ENCODE results near the gene RAD9A.

The RAD9A gene

DNA sequence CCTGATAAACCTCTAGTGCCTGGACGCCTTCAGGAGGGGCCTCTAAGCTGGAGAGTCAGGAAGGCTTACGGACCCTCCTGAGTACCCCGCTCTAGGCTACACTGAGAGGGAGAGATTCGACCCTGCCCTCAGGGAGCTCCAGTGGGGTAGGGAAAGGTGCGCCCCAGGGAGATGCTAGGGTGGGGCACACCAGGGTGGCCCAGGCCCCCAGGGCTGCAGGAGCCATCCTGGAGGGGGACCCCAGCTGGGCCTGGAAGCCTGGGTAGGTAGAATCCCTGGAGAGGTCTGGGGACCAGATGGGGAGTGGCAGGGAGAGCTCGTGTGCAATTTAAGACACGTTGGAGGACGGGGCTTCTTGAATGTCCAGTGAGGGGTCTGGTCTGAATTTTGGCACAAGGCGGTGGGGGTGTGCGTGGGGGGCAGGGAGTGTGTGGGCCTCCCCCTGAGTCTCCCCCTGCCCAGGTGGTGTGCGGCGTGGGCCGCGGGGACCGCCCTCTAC is 28.4 kb downstream of the RAD9A start:
- H3K27me3 ChIP-seq (ENCODE audit: insufficient read depth, low read length): no peaks in the 10 kb centered on the region
- peak overlapping the region; percentile 56 for H3K4me3 ChIP-seq (ENCODE audit: low read depth, low read length, poor library complexity, severe bottlenecking)
- H3K27ac ChIP-seq (ENCODE audit: low read depth, low read length, poor library complexity, severe bottlenecking): no peak overlapping the region
- peaks cover 49% of the 10 kb centered on the region for H3K4me1 ChIP-seq (ENCODE audit: insufficient read depth, low read length, severe bottlenecking)
- H3F3A ChIP-seq (ENCODE audit: insufficient read depth, low read length): no peaks in the 10 kb centered on the region
- H4K20me1 ChIP-seq (ENCODE audit: insufficient read depth, low read length): no peaks in the 10 kb centered on the region
- no peaks in the 10 kb centered on the region for H3K36me3 ChIP-seq (ENCODE audit: insufficient read depth, low read length)
- TF ChIP-seq EZH2 (IDR thresholded peaks at IDR 0.05; ENCODE audit: borderline replicate concordance, low read length): no peak
- TF ChIP-seq, protein P1, sequence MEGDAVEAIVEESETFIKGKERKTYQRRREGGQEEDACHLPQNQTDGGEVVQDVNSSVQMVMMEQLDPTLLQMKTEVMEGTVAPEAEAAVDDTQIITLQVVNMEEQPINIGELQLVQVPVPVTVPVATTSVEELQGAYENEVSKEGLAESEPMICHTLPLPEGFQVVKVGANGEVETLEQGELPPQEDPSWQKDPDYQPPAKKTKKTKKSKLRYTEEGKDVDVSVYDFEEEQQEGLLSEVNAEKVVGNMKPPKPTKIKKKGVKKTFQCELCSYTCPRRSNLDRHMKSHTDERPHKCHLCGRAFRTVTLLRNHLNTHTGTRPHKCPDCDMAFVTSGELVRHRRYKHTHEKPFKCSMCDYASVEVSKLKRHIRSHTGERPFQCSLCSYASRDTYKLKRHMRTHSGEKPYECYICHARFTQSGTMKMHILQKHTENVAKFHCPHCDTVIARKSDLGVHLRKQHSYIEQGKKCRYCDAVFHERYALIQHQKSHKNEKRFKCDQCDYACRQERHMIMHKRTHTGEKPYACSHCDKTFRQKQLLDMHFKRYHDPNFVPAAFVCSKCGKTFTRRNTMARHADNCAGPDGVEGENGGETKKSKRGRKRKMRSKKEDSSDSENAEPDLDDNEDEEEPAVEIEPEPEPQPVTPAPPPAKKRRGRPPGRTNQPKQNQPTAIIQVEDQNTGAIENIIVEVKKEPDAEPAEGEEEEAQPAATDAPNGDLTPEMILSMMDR (IDR thresholded peaks at IDR 0.05; ENCODE audit: low read length): no peak
- peak overlapping the region; percentile 73 for H3K4me2 ChIP-seq (ENCODE audit: low read length)
- H3K9ac ChIP-seq (ENCODE audit: low read length): peak overlapping the region; percentile 61; the same call in 1 of the 2 replicates
- H3K79me2 ChIP-seq (ENCODE audit: insufficient read depth, low read length): no peaks in the 10 kb centered on the region
- H3K9me2 ChIP-seq (ENCODE audit: low read depth, low read length): no peaks in the 10 kb centered on the region
- H2AFZ ChIP-seq (ENCODE audit: low read length): no peak overlapping the region
- no peaks in the 10 kb centered on the region for H3K9me3 ChIP-seq (ENCODE audit: low read length)

DNA sequence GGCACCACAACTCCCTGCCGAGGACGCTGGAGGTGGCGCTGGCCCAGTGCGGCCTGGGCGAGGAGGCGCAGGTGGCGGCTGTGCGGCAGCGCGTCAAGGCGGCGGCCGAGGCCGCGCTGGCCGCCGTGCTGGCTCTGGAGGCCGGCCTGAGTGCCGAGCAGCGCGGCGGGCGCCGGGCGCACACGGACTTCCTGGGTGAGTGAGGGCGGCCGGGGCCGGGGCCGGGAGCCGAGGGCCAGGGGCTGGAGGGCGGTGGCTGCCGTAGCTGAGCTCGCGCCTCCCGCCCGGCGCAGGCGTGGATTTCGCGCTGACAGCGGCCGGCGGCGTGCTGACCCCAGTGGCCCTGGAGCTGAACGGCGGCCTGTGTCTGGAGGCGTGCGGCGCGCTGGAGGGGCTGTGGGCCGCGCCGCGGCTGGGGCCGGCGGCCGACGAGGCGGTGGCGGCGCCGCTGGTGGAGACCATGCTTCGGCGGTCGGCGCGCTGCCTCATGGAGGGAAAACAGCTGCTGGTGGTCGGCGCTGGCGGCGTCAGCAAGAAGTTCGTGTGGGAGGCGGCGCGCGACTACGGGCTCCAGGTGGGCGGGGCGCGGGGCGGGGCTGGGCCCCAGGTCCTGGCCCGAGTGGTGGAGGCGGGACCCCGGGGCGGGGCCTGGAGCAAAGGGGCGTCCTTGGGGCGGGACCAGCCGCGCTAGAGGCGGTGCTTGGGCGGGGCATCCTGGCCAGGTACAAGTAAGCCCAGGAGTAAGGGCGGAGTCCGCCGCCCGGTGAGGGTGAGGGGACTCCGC is 29.1 kb downstream of the RAD9A start:
- Histone ChIP-seq H3K9ac (ENCODE audit: low read length) (peak overlapping the region; percentile 61; the same call in 1 of the 2 replicates), H3K4me3 (ENCODE audit: low read depth, low read length, poor library complexity, severe bottlenecking) (peak overlapping the region; percentile 56), H3F3A (ENCODE audit: insufficient read depth, low read length) (no peaks in the 10 kb centered on the region), H3K27ac (ENCODE audit: low read depth, low read length, poor library complexity, severe bottlenecking) (no peak overlapping the region), H4K20me1 (ENCODE audit: insufficient read depth, low read length) (no peaks in the 10 kb centered on the region), H3K9me3 (ENCODE audit: low read length) (no peaks in the 10 kb centered on the region), H3K9me2 (ENCODE audit: low read depth, low read length) (no peaks in the 10 kb centered on the region), H3K79me2 (ENCODE audit: insufficient read depth, low read length) (no peaks in the 10 kb centered on the region), H3K4me2 (ENCODE audit: low read length) (peak overlapping the region; percentile 73), H2AFZ (ENCODE audit: low read length) (no peak overlapping the region), H3K4me1 (ENCODE audit: insufficient read depth, low read length, severe bottlenecking) (peaks cover 46% of the 10 kb centered on the region), H3K36me3 (ENCODE audit: insufficient read depth, low read length) (no peaks in the 10 kb centered on the region), H3K27me3 (ENCODE audit: insufficient read depth, low read length) (no peaks in the 10 kb centered on the region)
- TF ChIP-seq, protein P1 (IDR thresholded peaks at IDR 0.05; ENCODE audit: low read length): no peak
- no peak for TF ChIP-seq EZH2 (IDR thresholded peaks at IDR 0.05; ENCODE audit: borderline replicate concordance, low read length)

- no peaks in the 10 kb centered on the region for H4K20me1 ChIP-seq (ENCODE audit: insufficient read depth, low read length)
- H3K9me2 ChIP-seq (ENCODE audit: low read depth, low read length): no peaks in the 10 kb centered on the region
- no peak overlapping the region for H3K27ac ChIP-seq (ENCODE audit: low read depth, low read length, poor library complexity, severe bottlenecking)
- H2AFZ ChIP-seq (ENCODE audit: low read length): no peak overlapping the region
- H3K4me1 ChIP-seq (ENCODE audit: insufficient read depth, low read length, severe bottlenecking): peaks cover 39% of the 10 kb centered on the region
- H3K4me3 ChIP-seq (ENCODE audit: low read depth, low read length, poor library complexity, severe bottlenecking): peak overlapping the region; percentile 35
- no peak overlapping the region for H3K9ac ChIP-seq (ENCODE audit: low read length)
- no peaks in the 10 kb centered on the region for H3K27me3 ChIP-seq (ENCODE audit: insufficient read depth, low read length)
- H3K4me2 ChIP-seq (ENCODE audit: low read length): peak overlapping the region; percentile 73
- H3K9me3 ChIP-seq (ENCODE audit: low read length): no peaks in the 10 kb centered on the region
- no peak for TF ChIP-seq EZH2 (IDR thresholded peaks at IDR 0.05; ENCODE audit: borderline replicate concordance, low read length)
- TF ChIP-seq, protein P1 (IDR thresholded peaks at IDR 0.05; ENCODE audit: low read length): no peak
- no peaks in the 10 kb centered on the region for H3F3A ChIP-seq (ENCODE audit: insufficient read depth, low read length)
- no peaks in the 10 kb centered on the region for H3K36me3 ChIP-seq (ENCODE audit: insufficient read depth, low read length)
- no peaks in the 10 kb centered on the region for H3K79me2 ChIP-seq (ENCODE audit: insufficient read depth, low read length)
Observed at GRCh38 chr11:67421430-67422031, 29.7 kb downstream of the RAD9A start.

Data from OCI-LY1 (cell line).